Upper lobe of right lung (tissue), 1 donor: ENCODE data around the gene LAMA5. TPM values are rescaled to one million over a fixed set of nuclear protein-coding genes. Genes with fewer than 3 reads are reported as not detected.

Experiments used
- ATAC-seq: fragments of 200-7000 bp; cut with Tn5 transposase; one replicate; pipeline ENCODE4 v1.9.1; 2020; ENCODE audit warnings: mild to moderate bottlenecking, moderate library complexity
- DNase-seq: peaks from one replicate; pipeline ENCODE4 v3.0.0-alpha.2; 2020
- H3K27ac ChIP-seq: fragments of 200-600 bp; one replicate; pipeline ENCODE4 v1.8.0; 2022
- H3K27me3 ChIP-seq: fragments of 200-600 bp; one replicate; pipeline ENCODE4 v1.8.0; 2022; ENCODE audit warnings: mild to moderate bottlenecking
- H3K36me3 ChIP-seq: fragments of 200-600 bp; one replicate; pipeline ENCODE4 v1.8.0; 2022
- H3K4me1 ChIP-seq: fragments of 200-600 bp; one replicate; pipeline ENCODE4 v1.8.0; 2022
- H3K4me3 ChIP-seq: fragments of 200-600 bp; one replicate; pipeline ENCODE4 v1.8.0; 2022; ENCODE audit warnings: mild to moderate bottlenecking
- H3K9me3 ChIP-seq: fragments of 200-600 bp; one replicate; pipeline ENCODE4 v1.8.0; 2022
- intact Hi-C: fragments of 100-400 bp; cut with DNase I; formaldehyde crosslinking; loops from one replicate; pipeline ENCODE4 v1.11.0; 2022
- total RNA-seq: library from RNA; stranded (reverse); fragmentation: NEBNext Ultra II Directional; extraction: Animal tissue kit (Norgen Biotek cat#: 25700); gene quantifications from one replicate; pipeline ENCODE4 v1.2.1, GENCODE V29; 2021
- TF ChIP-seq, protein P1 (sequence below): fragments of 200-600 bp; IDR thresholded peaks from one replicate; pipeline ENCODE4 v1.8.0; 2022; ENCODE audit warnings: antibody characterized with exemption
- donor health status: DM: no; HTN: yes; CAD: no; lungs with severe emphysema.

The LAMA5 gene
- total RNA-seq, 1 donor from 2014 or later: 279 TPM

DNA sequence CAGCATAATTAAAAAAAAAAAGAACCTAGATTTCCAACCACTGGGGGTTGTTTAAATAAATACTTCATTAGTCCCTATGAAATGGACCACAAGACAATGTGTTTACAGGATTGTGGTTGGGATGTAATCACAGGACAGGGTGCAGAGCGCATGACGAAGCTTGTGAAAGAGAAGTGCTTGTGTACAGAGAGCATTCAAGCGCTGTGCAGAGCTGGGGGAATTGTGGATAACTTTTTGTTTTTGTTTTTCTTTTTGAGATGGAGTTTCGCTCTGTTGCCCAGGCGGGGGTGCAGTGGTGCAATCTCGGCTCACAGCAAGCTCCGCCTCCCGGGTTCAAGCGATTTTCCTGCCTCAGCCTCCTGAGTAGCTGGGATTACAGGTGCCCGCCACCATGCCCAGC lies 22.3 kb downstream of the LAMA5 start:
- peaks cover 39% of the 10 kb centered on the region for H3K36me3 ChIP-seq
- H3K4me3 ChIP-seq: no peak overlapping the region
- TF ChIP-seq, protein P1, sequence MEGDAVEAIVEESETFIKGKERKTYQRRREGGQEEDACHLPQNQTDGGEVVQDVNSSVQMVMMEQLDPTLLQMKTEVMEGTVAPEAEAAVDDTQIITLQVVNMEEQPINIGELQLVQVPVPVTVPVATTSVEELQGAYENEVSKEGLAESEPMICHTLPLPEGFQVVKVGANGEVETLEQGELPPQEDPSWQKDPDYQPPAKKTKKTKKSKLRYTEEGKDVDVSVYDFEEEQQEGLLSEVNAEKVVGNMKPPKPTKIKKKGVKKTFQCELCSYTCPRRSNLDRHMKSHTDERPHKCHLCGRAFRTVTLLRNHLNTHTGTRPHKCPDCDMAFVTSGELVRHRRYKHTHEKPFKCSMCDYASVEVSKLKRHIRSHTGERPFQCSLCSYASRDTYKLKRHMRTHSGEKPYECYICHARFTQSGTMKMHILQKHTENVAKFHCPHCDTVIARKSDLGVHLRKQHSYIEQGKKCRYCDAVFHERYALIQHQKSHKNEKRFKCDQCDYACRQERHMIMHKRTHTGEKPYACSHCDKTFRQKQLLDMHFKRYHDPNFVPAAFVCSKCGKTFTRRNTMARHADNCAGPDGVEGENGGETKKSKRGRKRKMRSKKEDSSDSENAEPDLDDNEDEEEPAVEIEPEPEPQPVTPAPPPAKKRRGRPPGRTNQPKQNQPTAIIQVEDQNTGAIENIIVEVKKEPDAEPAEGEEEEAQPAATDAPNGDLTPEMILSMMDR: no peak
- no peaks in the 10 kb centered on the region for H3K27me3 ChIP-seq
- H3K4me1 ChIP-seq: no peaks in the 10 kb centered on the region
- ATAC-seq (no peak), DNase-seq (no peak)
- no peak overlapping the region for H3K27ac ChIP-seq
- intact Hi-C loops: no loop called here
- no peaks in the 10 kb centered on the region for H3K9me3 ChIP-seq

- H3K36me3 ChIP-seq: peaks cover 44% of the 10 kb centered on the region
- intact Hi-C loops: no loop called here
- H3K4me1 ChIP-seq: no peaks in the 10 kb centered on the region
- TF ChIP-seq, protein P1: no peak
- no peak for DNase-seq
- ATAC-seq: no peak
- H3K27me3 ChIP-seq: no peaks in the 10 kb centered on the region
- no peaks in the 10 kb centered on the region for H3K9me3 ChIP-seq
- no peak overlapping the region for H3K4me3 ChIP-seq
- no peak overlapping the region for H3K27ac ChIP-seq
These were observed 23.0 kb downstream of the LAMA5 start for GRCh38 chr20:62344092-62344491.

DNA sequence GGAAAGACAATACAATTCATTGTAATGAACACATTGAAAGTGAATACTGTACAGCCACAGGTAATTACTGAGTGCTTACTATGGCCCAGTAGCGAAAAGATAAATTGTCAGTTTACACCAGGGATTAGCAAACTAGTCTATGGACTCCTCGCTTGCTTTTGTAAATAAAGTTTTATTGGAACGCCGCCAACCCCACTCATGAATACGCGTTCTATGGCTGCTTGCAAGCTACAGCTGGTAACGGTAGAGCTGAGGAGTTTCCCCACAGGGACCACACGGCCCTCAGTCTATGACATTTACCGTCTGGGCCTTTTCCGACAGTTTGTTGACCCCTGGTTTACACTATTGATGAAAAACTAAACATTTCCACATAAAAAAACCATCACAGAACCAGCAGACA lies 24.2 kb downstream of the LAMA5 start:
- H3K27ac ChIP-seq: no peak overlapping the region
- TF ChIP-seq, protein P1: no peak
- no peaks in the 10 kb centered on the region for H3K9me3 ChIP-seq
- no peak overlapping the region for H3K4me3 ChIP-seq
- H3K27me3 ChIP-seq: no peaks in the 10 kb centered on the region
- DNase-seq (no peak), ATAC-seq (no peak)
- H3K4me1 ChIP-seq: no peaks in the 10 kb centered on the region
- intact Hi-C loops: no loop called here
- H3K36me3 ChIP-seq: peaks cover 53% of the 10 kb centered on the region

- peaks cover 60% of the 10 kb centered on the region for H3K36me3 ChIP-seq
- no peaks in the 10 kb centered on the region for H3K27me3 ChIP-seq
- no peak overlapping the region for H3K4me3 ChIP-seq
- DNase-seq: no peak
- H3K9me3 ChIP-seq: no peaks in the 10 kb centered on the region
- H3K4me1 ChIP-seq: no peaks in the 10 kb centered on the region
- TF ChIP-seq, protein P1: no peak
- no peak overlapping the region for H3K27ac ChIP-seq
- ATAC-seq: no peak
- intact Hi-C loops: no loop called here
These were observed 27.5 kb downstream of the LAMA5 start for GRCh38 chr20:62339647-62340062.

DNA sequence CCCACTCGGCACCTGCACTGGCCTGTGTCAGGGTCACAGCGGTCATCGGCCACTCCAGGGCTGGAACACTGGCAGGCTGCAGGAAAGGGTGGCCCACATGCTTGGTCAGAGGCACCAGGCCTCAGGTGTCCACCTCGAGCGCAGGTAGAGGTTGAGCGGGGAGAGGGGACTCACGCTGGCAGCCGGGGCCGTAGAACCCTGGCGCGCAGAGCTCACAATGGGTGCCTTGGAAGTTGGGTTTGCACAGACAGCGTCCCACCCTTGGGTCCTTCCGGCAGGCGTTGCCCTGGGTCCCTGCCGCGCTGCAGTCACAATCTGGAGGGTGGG lies 28.9 kb downstream of the LAMA5 start:
- H3K4me3 ChIP-seq: no peak overlapping the region
- no peak overlapping the region for H3K27ac ChIP-seq
- no peaks in the 10 kb centered on the region for H3K4me1 ChIP-seq
- intact Hi-C loops: no loop called here
- H3K27me3 ChIP-seq: no peaks in the 10 kb centered on the region
- peaks cover 62% of the 10 kb centered on the region for H3K36me3 ChIP-seq
- H3K9me3 ChIP-seq: no peaks in the 10 kb centered on the region
- DNase-seq (no peak), ATAC-seq (no peak)
- TF ChIP-seq, protein P1: no peak

- H3K36me3 ChIP-seq: peaks cover 62% of the 10 kb centered on the region
- no peaks in the 10 kb centered on the region for H3K27me3 ChIP-seq
- TF ChIP-seq, protein P1: no peak
These were observed 29.4 kb downstream of the LAMA5 start for GRCh38 chr20:62337558-62338293.

More at GRCh38 chr20:62337558-62338293, 29.4 kb downstream of the LAMA5 start:
- DNase-seq: no peak
- Histone ChIP-seq H3K27ac (no peak overlapping the region), H3K4me1 (no peaks in the 10 kb centered on the region), H3K9me3 (no peaks in the 10 kb centered on the region), H3K4me3 (no peak overlapping the region)
- intact Hi-C loops: no loop called here
- ATAC-seq: peak; percentile 8
